Calu3 (cell line): ENCODE measurements around the gene POC5. TPM values are rescaled to one million over a fixed set of nuclear protein-coding genes. Genes with fewer than 3 reads are reported as not detected.

ENCODE experiments used
- BruUV-seq: library from RNA; stranded (reverse); fragments of 400-500 nt; replicated peaks from 2 replicates; lab custom pipeline; 2021; lab: Mats Ljungman, UMichigan
- CTCF ChIA-PET: fragments of 300-600 bp; sonication (Branson Sonifier 250); formaldehyde crosslinking; loops from one replicate; lab custom pipeline; 2022; ENCODE audit warnings: antibody characterized with exemption; lab: Charles Lee
- DNase-seq: peaks from one replicate; pipeline ENCODE4 v3.0.0; 2022
- H3K27ac Mint-ChIP-seq: one replicate; pipeline ENCODE4 v1.8.0; 2022; ENCODE audit warnings: mixed read lengths; ENCODE audit not compliant: unreplicated experiment
- H3K27me3 Mint-ChIP-seq: one replicate; pipeline ENCODE4 v1.8.0; 2022; ENCODE audit warnings: mixed read lengths; ENCODE audit not compliant: unreplicated experiment
- H3K36me3 Mint-ChIP-seq: one replicate; pipeline ENCODE4 v1.8.0; 2022; ENCODE audit warnings: mild to moderate bottlenecking, moderate library complexity, mixed read lengths; ENCODE audit not compliant: insufficient read depth, unreplicated experiment
- H3K4me1 Mint-ChIP-seq: one replicate; pipeline ENCODE4 v1.8.0; 2022; ENCODE audit warnings: mild to moderate bottlenecking, low read depth, mixed read lengths; ENCODE audit not compliant: unreplicated experiment
- H3K4me3 Mint-ChIP-seq: one replicate; pipeline ENCODE4 v1.8.0; 2022; ENCODE audit warnings: mild to moderate bottlenecking, low read depth, moderate library complexity, mixed read lengths; ENCODE audit not compliant: unreplicated experiment
- H3K9me3 Mint-ChIP-seq: one replicate; pipeline ENCODE4 v1.8.0; 2022; ENCODE audit warnings: low read depth, mixed read lengths; ENCODE audit not compliant: unreplicated experiment
- CTCF ChIP-seq: fragments of 200-600 bp; IDR thresholded peaks from one replicate; pipeline ENCODE4 v1.8.0; 2022; ENCODE audit warnings: antibody characterized with exemption; ENCODE audit not compliant: unreplicated experiment
- intact Hi-C: fragments of 100-400 bp; cut with micrococcal nuclease; formaldehyde crosslinking; loops from one replicate; pipeline ENCODE4 v1.10.0; 2022; ENCODE audit not compliant: unreplicated experiment
- total RNA-seq: library from RNA; stranded (reverse); gene quantifications from 2 replicates; pipeline ENCODE4 v1.2.3, GENCODE V29; 2022

The POC5 gene
- total RNA-seq, 1 experiment from 2014 or later = 20.9 TPM

GRCh38 chr5:75667586-75667985 lies 49.7 kb downstream of the POC5 start:
- no peak for TF ChIP-seq CTCF
- H3K27me3 Mint-ChIP-seq = no peaks in the 10 kb centered on the region
- H3K4me1 Mint-ChIP-seq = peaks cover 39% of the 10 kb centered on the region
- H3K4me3 Mint-ChIP-seq = no peak overlapping the region
- CTCF ChIA-PET = no interaction called here
- H3K9me3 Mint-ChIP-seq = no peaks in the 10 kb centered on the region
- no TSS peak for BruUV-seq
- intact Hi-C loops = no loop called here
- no peak overlapping the region for H3K27ac Mint-ChIP-seq
- no peak for DNase-seq
- peaks cover 6% of the 10 kb centered on the region for H3K36me3 Mint-ChIP-seq

- no peak for DNase-seq
- H3K9me3 Mint-ChIP-seq = no peaks in the 10 kb centered on the region
- no TSS peak for BruUV-seq
- H3K27me3 Mint-ChIP-seq = no peaks in the 10 kb centered on the region
- H3K36me3 Mint-ChIP-seq = peaks cover 6% of the 10 kb centered on the region
- TF ChIP-seq CTCF = no peak
- no peak overlapping the region for H3K4me3 Mint-ChIP-seq
- H3K27ac Mint-ChIP-seq = no peak overlapping the region
- CTCF ChIA-PET = no interaction called here
- intact Hi-C loops = no loop called here
- H3K4me1 Mint-ChIP-seq = peaks cover 33% of the 10 kb centered on the region
These were observed 50.4 kb downstream of the POC5 start for GRCh38 chr5:75666801-75667200.

- no peaks in the 10 kb centered on the region for H3K27me3 Mint-ChIP-seq
- H3K4me3 Mint-ChIP-seq = no peak overlapping the region
- H3K27ac Mint-ChIP-seq = no peak overlapping the region
- intact Hi-C loops = no loop called here
- H3K4me1 Mint-ChIP-seq = peaks cover 22% of the 10 kb centered on the region
- DNase-seq = no peak
- H3K9me3 Mint-ChIP-seq = no peaks in the 10 kb centered on the region
- H3K36me3 Mint-ChIP-seq = peaks cover 6% of the 10 kb centered on the region
- CTCF ChIA-PET = interaction anchor here (0.8 kb wide), 1 partner anchor 9 kb away, joined by 3 read pairs; no protein-coding TSS in a partner anchor
- TF ChIP-seq CTCF = no peak
- no TSS peak for BruUV-seq
These were observed 52.3 kb downstream of the POC5 start for GRCh38 chr5:75664979-75665378.

- intact Hi-C loops = no loop called here
- no TSS peak for BruUV-seq
These were observed 53.5 kb downstream of the POC5 start for GRCh38 chr5:75663579-75664284.

More at GRCh38 chr5:75663579-75664284, 53.5 kb downstream of the POC5 start:
- no peak for DNase-seq
- H3K4me3 Mint-ChIP-seq = no peak overlapping the region
- CTCF ChIA-PET = interaction anchor here (0.5 kb wide), 1 partner anchor 385 kb away, joined by 3 read pairs; no protein-coding TSS in a partner anchor
- H3K27me3 Mint-ChIP-seq = no peaks in the 10 kb centered on the region
- peaks cover 10% of the 10 kb centered on the region for H3K4me1 Mint-ChIP-seq
- no peaks in the 10 kb centered on the region for H3K9me3 Mint-ChIP-seq
- no peaks in the 10 kb centered on the region for H3K36me3 Mint-ChIP-seq
- no peak overlapping the region for H3K27ac Mint-ChIP-seq
- TF ChIP-seq CTCF = no peak
